Measurements from ENCODE around the gene CGNL1.

Gene CGNL1

DNA sequence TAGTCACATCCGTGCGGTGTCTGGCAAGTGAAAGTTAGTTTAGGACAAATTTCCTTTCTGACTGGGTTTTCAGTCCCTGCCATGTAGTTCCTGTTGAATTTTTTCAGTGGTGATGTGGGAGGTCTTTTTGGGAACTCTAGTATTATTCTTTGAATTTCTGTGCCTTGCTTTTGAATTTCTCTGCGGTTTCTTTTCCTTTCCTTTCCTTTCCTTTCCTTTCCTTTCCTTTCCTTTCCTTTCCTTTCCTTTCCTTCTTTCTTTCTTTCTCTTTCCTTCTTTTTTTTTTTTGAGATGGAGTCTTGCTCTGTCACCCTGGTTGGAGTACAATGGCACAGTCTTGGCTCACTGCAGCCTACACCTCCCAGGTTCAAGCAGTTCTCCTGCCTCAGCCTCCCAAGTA is 88.2 kb downstream of the CGNL1 start:
- Histone ChIP-seq H3K79me1 (replicated peaks; ENCODE audit: low read length, poor library complexity, severe bottlenecking) (peaks cover 6% of the 10 kb centered on the region), H4K8ac (ENCODE audit: low read length) (no peak overlapping the region), H3K36me3 (ENCODE audit: control insufficient read depth in 1 of 2, insufficient read depth in 2 of 2, low read depth in 1 of 2, low read length in 2 of 2) (peaks cover 0 to 27% of the 10 kb centered on the region in 2 experiments), H3K14ac (ENCODE audit: low read length in 2 of 2) (no peak overlapping the region), H3K27me3 (ENCODE audit: control insufficient read depth in 1 of 2, insufficient read depth in 1 of 2, low read length in 2 of 2) (peaks cover 0 to 7% of the 10 kb centered on the region in 2 experiments), H3K9ac (ENCODE audit: low read length) (no peak overlapping the region), H4K91ac (ENCODE audit: low read length) (no peak overlapping the region), H2BK5ac (ENCODE audit: low read depth, low read length, poor library complexity, severe bottlenecking) (no peak overlapping the region), H3K9me3 (ENCODE audit: control insufficient read depth, low read length) (no peaks in the 10 kb centered on the region), H3K4me2 (ENCODE audit: low read length, poor library complexity, severe bottlenecking) (no peak overlapping the region), H3K27ac (ENCODE audit: low read length, poor library complexity, severe bottlenecking) (no peak overlapping the region), H2BK15ac (ENCODE audit: low read depth, poor library complexity, severe bottlenecking) (no peak overlapping the region), H3K4me3 (ENCODE audit: insufficient read depth in 1 of 2, low read depth in 1 of 2, low read length in 2 of 2) (no peak overlapping the region), H3K23ac (ENCODE audit: low read length in 2 of 2) (no peak overlapping the region), H2BK120ac (ENCODE audit: low read depth, low read length) (no peak overlapping the region), H2BK12ac (ENCODE audit: low read length in 2 of 2) (no peak overlapping the region), H2AFZ (ENCODE audit: low read depth, low read length) (no peak overlapping the region), H3K4me1 (ENCODE audit: control insufficient read depth, insufficient read depth, low read depth, low read length) (no peaks in the 10 kb centered on the region), H2AK5ac (ENCODE audit: low read length, severe bottlenecking) (no peak overlapping the region), H3K18ac (ENCODE audit: low read depth in 1 of 2, low read length in 2 of 2) (no peak overlapping the region), H3K4ac (ENCODE audit: low read depth in 1 of 2, low read length in 2 of 2) (no peak overlapping the region)
- WGBS: 89% methylated on average over 3 of the region's 3 CpGs
- no peak for DNase-seq

DNA sequence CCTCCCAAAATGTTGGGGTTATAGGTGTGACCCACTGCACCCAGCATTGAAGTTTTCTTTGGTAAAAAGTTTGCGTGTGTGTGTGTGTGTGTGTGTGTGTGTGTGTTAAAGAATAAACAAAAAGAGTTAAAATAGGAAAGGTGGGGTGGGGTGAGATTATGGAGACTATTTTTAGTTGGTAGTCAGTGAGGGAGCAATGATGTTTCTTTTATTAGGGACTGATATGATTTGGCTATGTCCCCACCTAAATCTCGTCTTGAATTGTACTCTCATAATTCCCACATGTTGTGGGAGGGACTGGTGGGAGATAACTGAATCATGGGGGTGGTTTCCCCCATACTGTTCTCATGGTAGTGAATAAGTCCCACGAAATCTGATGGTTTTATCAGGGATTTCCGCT is 92.2 kb downstream of the CGNL1 start:
- Histone ChIP-seq H3K14ac (ENCODE audit: low read length in 2 of 2) (no peak overlapping the region), H2AK5ac (ENCODE audit: low read length, severe bottlenecking) (no peak overlapping the region), H3K4me2 (ENCODE audit: low read length, poor library complexity, severe bottlenecking) (no peak overlapping the region), H2BK5ac (ENCODE audit: low read depth, low read length, poor library complexity, severe bottlenecking) (no peak overlapping the region), H3K79me1 (replicated peaks; ENCODE audit: low read length, poor library complexity, severe bottlenecking) (peaks cover 8% of the 10 kb centered on the region), H3K4me3 (ENCODE audit: insufficient read depth in 1 of 2, low read depth in 1 of 2, low read length in 2 of 2) (no peak overlapping the region), H3K18ac (ENCODE audit: low read depth in 1 of 2, low read length in 2 of 2) (no peak overlapping the region), H2BK15ac (ENCODE audit: low read depth, poor library complexity, severe bottlenecking) (no peak overlapping the region), H2BK120ac (ENCODE audit: low read depth, low read length) (no peak overlapping the region), H4K8ac (ENCODE audit: low read length) (no peak overlapping the region), H3K9me3 (ENCODE audit: control insufficient read depth, low read length) (no peaks in the 10 kb centered on the region), H3K4me1 (ENCODE audit: control insufficient read depth, insufficient read depth, low read depth, low read length) (peaks cover 6% of the 10 kb centered on the region), H3K27ac (ENCODE audit: low read length, poor library complexity, severe bottlenecking) (no peak overlapping the region), H3K36me3 (ENCODE audit: control insufficient read depth in 1 of 2, insufficient read depth in 2 of 2, low read depth in 1 of 2, low read length in 2 of 2) (peaks cover 0 to 15% of the 10 kb centered on the region in 2 experiments), H3K4ac (ENCODE audit: low read depth in 1 of 2, low read length in 2 of 2) (no peak overlapping the region), H3K27me3 (ENCODE audit: control insufficient read depth in 1 of 2, insufficient read depth in 1 of 2, low read length in 2 of 2) (no peaks in the 10 kb centered on the region), H3K9ac (ENCODE audit: low read length) (no peak overlapping the region), H4K91ac (ENCODE audit: low read length) (no peak overlapping the region), H2AFZ (ENCODE audit: low read depth, low read length) (no peak overlapping the region), H3K23ac (ENCODE audit: low read length in 2 of 2) (no peak overlapping the region), H2BK12ac (ENCODE audit: low read length in 2 of 2) (no peak overlapping the region)
- WGBS: 87% methylated on average over 3 of the region's 4 CpGs
- DNase-seq: no peak

DNA sequence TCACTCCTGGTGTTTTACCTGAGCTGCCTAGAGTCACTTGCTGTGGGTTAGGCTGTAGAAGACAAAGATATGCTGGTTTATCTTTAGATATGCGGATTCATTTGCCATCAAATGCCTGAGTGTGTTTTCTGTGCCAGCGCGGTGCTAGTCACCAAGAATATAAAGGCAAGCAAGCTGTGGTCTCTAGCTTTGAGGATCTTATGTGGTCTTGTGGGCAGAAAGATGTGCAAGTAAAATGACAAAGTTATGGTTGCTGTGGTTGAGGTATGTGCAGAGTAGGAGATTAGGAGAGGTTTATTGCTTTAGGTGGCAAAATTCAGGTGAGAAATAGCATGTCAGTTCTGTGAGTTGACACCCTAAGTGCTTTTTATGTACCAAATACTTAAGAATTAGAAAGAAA is 94.2 kb downstream of the CGNL1 start:
- 94% methylated on average over 3 of the region's 3 CpGs for WGBS
- H2BK120ac ChIP-seq (ENCODE audit: low read depth, low read length): no peak overlapping the region
- H3K9ac ChIP-seq (ENCODE audit: low read length): no peak overlapping the region
- no peak overlapping the region for H4K8ac ChIP-seq (ENCODE audit: low read length)
- H3K14ac ChIP-seq (ENCODE audit: low read length in 2 of 2): no peak overlapping the region
- peaks cover 9% of the 10 kb centered on the region for H3K79me1 ChIP-seq (replicated peaks; ENCODE audit: low read length, poor library complexity, severe bottlenecking)
- H3K4me3 ChIP-seq (ENCODE audit: insufficient read depth in 1 of 2, low read depth in 1 of 2, low read length in 2 of 2): no peak overlapping the region
- no peak overlapping the region for H3K23ac ChIP-seq (ENCODE audit: low read length in 2 of 2)
- H2AFZ ChIP-seq (ENCODE audit: low read depth, low read length): no peak overlapping the region
- H4K91ac ChIP-seq (ENCODE audit: low read length): no peak overlapping the region
- H3K4me2 ChIP-seq (ENCODE audit: low read length, poor library complexity, severe bottlenecking): no peak overlapping the region
- peaks cover 0 to 22% of the 10 kb centered on the region in 2 experiments for H3K36me3 ChIP-seq (ENCODE audit: control insufficient read depth in 1 of 2, insufficient read depth in 2 of 2, low read depth in 1 of 2, low read length in 2 of 2)
- no peak overlapping the region for H2BK15ac ChIP-seq (ENCODE audit: low read depth, poor library complexity, severe bottlenecking)
- H2BK12ac ChIP-seq (ENCODE audit: low read length in 2 of 2): no peak overlapping the region
- no peak overlapping the region for H3K27ac ChIP-seq (ENCODE audit: low read length, poor library complexity, severe bottlenecking)
- no peak for DNase-seq
- no peak overlapping the region for H2BK5ac ChIP-seq (ENCODE audit: low read depth, low read length, poor library complexity, severe bottlenecking)
- peaks cover 11% of the 10 kb centered on the region for H3K4me1 ChIP-seq (ENCODE audit: control insufficient read depth, insufficient read depth, low read depth, low read length)
- H3K18ac ChIP-seq (ENCODE audit: low read depth in 1 of 2, low read length in 2 of 2): no peak overlapping the region
- no peaks in the 10 kb centered on the region for H3K9me3 ChIP-seq (ENCODE audit: control insufficient read depth, low read length)
- H3K4ac ChIP-seq (ENCODE audit: low read depth in 1 of 2, low read length in 2 of 2): no peak overlapping the region
- H2AK5ac ChIP-seq (ENCODE audit: low read length, severe bottlenecking): peak overlapping the region; percentile 64
- no peaks in the 10 kb centered on the region for H3K27me3 ChIP-seq (ENCODE audit: control insufficient read depth in 1 of 2, insufficient read depth in 1 of 2, low read length in 2 of 2)

DNA sequence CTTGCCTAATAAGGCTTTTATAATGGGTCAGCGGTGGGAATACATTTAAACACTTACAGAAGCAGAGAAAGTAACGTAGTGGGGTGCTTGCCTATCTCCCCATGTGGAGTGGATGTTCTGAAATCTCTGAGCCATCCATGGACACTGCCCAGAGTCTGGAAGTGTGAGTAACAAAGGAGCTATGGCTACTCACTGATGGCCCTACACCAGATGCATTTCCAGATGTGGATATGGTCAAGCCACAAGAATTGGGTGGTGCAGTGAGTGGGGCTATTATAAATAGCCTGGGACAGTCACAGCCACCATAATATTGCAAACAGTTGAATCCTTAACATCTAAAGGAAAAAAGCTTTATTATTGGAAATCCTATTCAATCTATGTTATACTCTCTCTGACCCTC is 96.6 kb downstream of the CGNL1 start:
- H2BK15ac ChIP-seq (ENCODE audit: low read depth, poor library complexity, severe bottlenecking): no peak overlapping the region
- no peak overlapping the region for H2BK120ac ChIP-seq (ENCODE audit: low read depth, low read length)

More for the DNA sequence above, 96.6 kb downstream of the CGNL1 start:
- Histone ChIP-seq H2AK5ac (ENCODE audit: low read length, severe bottlenecking) (no peak overlapping the region), H4K8ac (ENCODE audit: low read length) (no peak overlapping the region), H2BK5ac (ENCODE audit: low read depth, low read length, poor library complexity, severe bottlenecking) (no peak overlapping the region), H3K36me3 (ENCODE audit: control insufficient read depth in 1 of 2, insufficient read depth in 2 of 2, low read depth in 1 of 2, low read length in 2 of 2) (peaks cover 0 to 22% of the 10 kb centered on the region in 2 experiments), H3K18ac (ENCODE audit: low read depth in 1 of 2, low read length in 2 of 2) (no peak overlapping the region), H3K79me1 (replicated peaks; ENCODE audit: low read length, poor library complexity, severe bottlenecking) (peaks cover 7% of the 10 kb centered on the region), H2AFZ (ENCODE audit: low read depth, low read length) (no peak overlapping the region), H3K9me3 (ENCODE audit: control insufficient read depth, low read length) (no peaks in the 10 kb centered on the region), H2BK12ac (ENCODE audit: low read length in 2 of 2) (no peak overlapping the region), H3K23ac (ENCODE audit: low read length in 2 of 2) (no peak overlapping the region), H3K4ac (ENCODE audit: low read depth in 1 of 2, low read length in 2 of 2) (no peak overlapping the region), H3K4me2 (ENCODE audit: low read length, poor library complexity, severe bottlenecking) (no peak overlapping the region), H3K9ac (ENCODE audit: low read length) (no peak overlapping the region), H3K27me3 (ENCODE audit: control insufficient read depth in 1 of 2, insufficient read depth in 1 of 2, low read length in 2 of 2) (no peaks in the 10 kb centered on the region), H3K27ac (ENCODE audit: low read length, poor library complexity, severe bottlenecking) (no peak overlapping the region), H4K91ac (ENCODE audit: low read length) (no peak overlapping the region), H3K4me3 (ENCODE audit: insufficient read depth in 1 of 2, low read depth in 1 of 2, low read length in 2 of 2) (no peak overlapping the region), H3K4me1 (ENCODE audit: control insufficient read depth, insufficient read depth, low read depth, low read length) (peaks cover 21% of the 10 kb centered on the region), H3K14ac (ENCODE audit: low read length in 2 of 2) (no peak overlapping the region)
- no peak for DNase-seq
- WGBS: 91% methylated on average over 2 of the region's 2 CpGs
